Daoy (cell line): ENCODE measurements around the gene ANKRD18A. TPM values are rescaled to one million over a fixed set of nuclear protein-coding genes. Genes with fewer than 3 reads are reported as not detected.
"Not testable (repeated sequence)": the region's sequence is repeated elsewhere in the genome, so short reads cannot be mapped to it uniquely, and the experiment has no call there.

Source experiments
- DNase-seq: peaks from one replicate; pipeline ENCODE4 v3.0.0-alpha.2; 2015; ENCODE audit warnings: low read depth
- total RNA-seq: library from RNA; depleted of rRNA; stranded (reverse); fragments of >200 nt; shearing (Covaris generic); gene quantifications from 2 replicates; pipeline ENCODE4 v1.2.3, GENCODE V29; 2014

Gene ANKRD18A
- total RNA-seq, 1 experiment from 2014 or later: 1.5 TPM

- no peak for DNase-seq
Measured at GRCh38 chr9:38626006-38626405, 5.6 kb upstream of the ANKRD18A start.

GRCh38 chr9:38622951-38623350, 2.6 kb upstream of the ANKRD18A start:
- no peak for DNase-seq

GRCh38 chr9:38622288-38622674, 1.9 kb upstream of the ANKRD18A start:
- peak; percentile 39 for DNase-seq

- DNase-seq: peak; percentile 51
Measured at GRCh38 chr9:38621434-38622287, 1.3 kb upstream of the ANKRD18A start.

- DNase-seq: no peak
Measured at GRCh38 chr9:38619556-38620447, 594 bp downstream of the ANKRD18A start.

- not testable (repeated sequence) for DNase-seq
Measured at GRCh38 chr9:38598029-38598745, 22.2 kb downstream of the ANKRD18A start.

- not testable (repeated sequence) for DNase-seq
Measured at GRCh38 chr9:38595117-38595516, 25.3 kb downstream of the ANKRD18A start.

GRCh38 chr9:38591346-38592063, 28.9 kb downstream of the ANKRD18A start:
- DNase-seq: not testable (repeated sequence)

- not testable (repeated sequence) for DNase-seq
Measured at GRCh38 chr9:38583765-38584164, 36.6 kb downstream of the ANKRD18A start.

GRCh38 chr9:38580112-38580511, 40.3 kb downstream of the ANKRD18A start:
- not testable (repeated sequence) for DNase-seq

- DNase-seq: not testable (repeated sequence)
Measured at GRCh38 chr9:38576181-38576580, 44.2 kb downstream of the ANKRD18A start.

- not testable (repeated sequence) for DNase-seq
Measured at GRCh38 chr9:38566048-38566447, 54.3 kb downstream of the ANKRD18A start.

- not testable (repeated sequence) for DNase-seq
Measured at GRCh38 chr9:38565178-38565577, 55.2 kb downstream of the ANKRD18A start.

- DNase-seq: not testable (repeated sequence)
Measured at GRCh38 chr9:38563911-38564310, 56.5 kb downstream of the ANKRD18A start.

- DNase-seq: not testable (repeated sequence)
Measured at GRCh38 chr9:38561134-38561533, 59.3 kb downstream of the ANKRD18A start.

GRCh38 chr9:38559172-38559571, 61.2 kb downstream of the ANKRD18A start:
- not testable (repeated sequence) for DNase-seq

GRCh38 chr9:38557746-38558145, 62.6 kb downstream of the ANKRD18A start:
- DNase-seq: not testable (repeated sequence)

- DNase-seq: not testable (repeated sequence)
Measured at GRCh38 chr9:38554966-38555365, 65.4 kb downstream of the ANKRD18A start.

- DNase-seq: not testable (repeated sequence)
Measured at GRCh38 chr9:38553019-38553418, 67.4 kb downstream of the ANKRD18A start.

GRCh38 chr9:38546497-38547163, 73.8 kb downstream of the ANKRD18A start:
- not testable (repeated sequence) for DNase-seq
